ENCODE results near the gene AHNAK.

Gene AHNAK

DNA sequence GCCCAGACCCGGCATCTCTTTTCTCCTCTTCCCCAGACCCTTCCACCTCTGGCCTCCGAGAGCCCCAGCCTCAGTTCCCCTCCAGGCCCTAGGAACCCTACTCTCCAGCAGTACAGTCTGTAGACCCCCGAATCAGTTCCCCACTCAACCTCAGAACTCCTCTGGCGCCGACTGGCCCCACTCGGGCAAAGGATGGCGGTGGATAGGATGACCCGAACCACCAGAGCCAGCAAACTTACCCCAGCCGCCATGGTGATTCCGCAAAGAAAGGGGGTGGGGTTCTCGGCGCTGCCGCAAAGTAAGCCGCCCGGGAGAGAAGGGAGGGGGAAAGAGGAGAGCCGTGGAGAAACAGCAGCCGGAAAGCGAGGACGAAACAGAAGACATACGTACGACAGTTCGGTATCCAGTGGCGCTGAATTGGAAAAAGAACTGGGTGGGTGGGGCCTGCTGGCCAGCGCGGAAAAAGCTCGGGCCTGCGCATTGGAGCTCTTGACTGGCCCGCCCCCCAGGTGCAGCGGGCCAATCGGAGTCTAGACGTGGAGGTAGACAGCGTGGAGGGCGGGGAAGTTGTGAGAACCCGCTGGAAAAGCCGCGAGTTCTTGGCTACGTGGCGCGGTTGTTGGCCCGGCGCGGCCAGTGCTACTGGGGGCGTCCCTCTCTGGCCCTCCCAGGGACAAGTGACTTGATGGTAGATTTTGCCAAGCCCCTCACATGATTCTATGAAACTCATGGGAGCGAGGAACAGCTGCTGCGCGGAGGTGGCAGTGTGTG is 27.2 kb upstream of the AHNAK start, which contains the start of gene EEF1G:
Gene EEF1G (minus strand): TSS at position 300 of the 771 bp plus-strand sequence. CDS start 49 bp downstream, at position 251.
- TF ChIP-seq, protein P1, sequence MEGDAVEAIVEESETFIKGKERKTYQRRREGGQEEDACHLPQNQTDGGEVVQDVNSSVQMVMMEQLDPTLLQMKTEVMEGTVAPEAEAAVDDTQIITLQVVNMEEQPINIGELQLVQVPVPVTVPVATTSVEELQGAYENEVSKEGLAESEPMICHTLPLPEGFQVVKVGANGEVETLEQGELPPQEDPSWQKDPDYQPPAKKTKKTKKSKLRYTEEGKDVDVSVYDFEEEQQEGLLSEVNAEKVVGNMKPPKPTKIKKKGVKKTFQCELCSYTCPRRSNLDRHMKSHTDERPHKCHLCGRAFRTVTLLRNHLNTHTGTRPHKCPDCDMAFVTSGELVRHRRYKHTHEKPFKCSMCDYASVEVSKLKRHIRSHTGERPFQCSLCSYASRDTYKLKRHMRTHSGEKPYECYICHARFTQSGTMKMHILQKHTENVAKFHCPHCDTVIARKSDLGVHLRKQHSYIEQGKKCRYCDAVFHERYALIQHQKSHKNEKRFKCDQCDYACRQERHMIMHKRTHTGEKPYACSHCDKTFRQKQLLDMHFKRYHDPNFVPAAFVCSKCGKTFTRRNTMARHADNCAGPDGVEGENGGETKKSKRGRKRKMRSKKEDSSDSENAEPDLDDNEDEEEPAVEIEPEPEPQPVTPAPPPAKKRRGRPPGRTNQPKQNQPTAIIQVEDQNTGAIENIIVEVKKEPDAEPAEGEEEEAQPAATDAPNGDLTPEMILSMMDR (IDR thresholded peaks at IDR 0.05): no peak

DNA sequence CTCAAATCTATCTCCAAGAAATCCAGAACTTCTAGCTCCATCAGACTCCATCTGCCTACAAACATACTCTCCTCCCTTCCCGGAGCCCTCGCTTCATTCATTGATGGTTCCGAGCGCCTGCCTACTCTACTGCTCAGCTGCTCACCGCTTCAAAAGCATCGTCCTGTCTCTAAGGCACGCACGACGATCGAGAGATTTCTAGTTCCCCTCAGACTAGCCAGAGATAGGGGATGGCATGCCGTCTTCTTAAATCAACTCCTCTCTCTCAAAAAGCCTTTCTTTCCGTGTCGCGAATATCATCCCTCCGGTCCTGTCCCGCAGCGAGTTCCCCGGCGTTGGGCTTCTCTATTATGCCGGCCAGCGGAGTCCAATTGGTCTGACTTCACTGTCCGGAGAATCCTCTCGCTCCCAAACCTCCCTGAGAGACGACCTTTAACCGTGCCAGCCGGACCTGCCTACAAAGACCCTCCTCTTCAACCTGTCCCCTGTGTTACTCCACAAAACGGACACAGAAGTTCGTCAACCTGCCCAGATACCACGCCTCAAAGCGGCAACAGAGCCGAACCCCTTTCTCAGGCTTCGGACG is 26.5 kb upstream of the AHNAK start:
- TF ChIP-seq, protein P1 (IDR thresholded peaks at IDR 0.05): no peak

DNA sequence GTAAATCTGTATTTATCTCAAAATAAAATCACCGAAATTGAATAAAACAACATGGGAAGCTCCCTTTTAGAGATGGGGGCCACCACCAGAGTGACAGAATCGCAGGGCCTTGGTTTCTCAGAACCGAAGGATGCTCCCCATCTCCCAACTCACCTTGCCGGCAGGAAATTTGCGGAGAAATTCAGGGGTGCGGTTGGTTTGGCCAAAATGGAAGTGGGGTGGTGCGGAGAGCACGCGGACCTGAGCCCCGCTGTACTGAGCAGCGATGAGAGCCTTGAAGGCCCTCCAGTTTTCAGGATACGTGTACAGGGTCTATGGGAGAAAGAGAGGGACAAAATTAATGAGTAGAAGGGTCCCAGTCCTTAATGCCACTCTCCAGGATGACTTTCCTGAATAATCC is 25.8 kb upstream of the AHNAK start:
- TF ChIP-seq, protein P1 (IDR thresholded peaks at IDR 0.05): no peak

DNA sequence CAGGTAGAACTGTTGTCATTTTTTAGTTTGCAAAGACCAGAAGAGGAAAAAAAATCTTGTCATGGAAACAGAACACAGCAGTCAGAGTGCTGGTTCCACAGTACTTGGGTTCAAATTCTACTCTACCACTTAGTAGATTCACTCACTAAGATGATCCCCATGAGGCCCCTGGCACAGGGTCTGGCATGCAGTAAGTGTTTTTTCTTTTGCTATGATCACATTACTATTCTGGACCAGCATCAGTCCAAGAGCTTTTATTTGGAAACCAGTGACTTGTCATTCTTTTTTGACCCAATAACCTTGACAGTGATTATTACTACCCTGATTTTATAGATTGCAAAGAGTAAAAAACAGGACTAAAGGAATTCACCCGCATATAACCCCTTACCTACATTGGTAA is 23.0 kb upstream of the AHNAK start:
- TF ChIP-seq, protein P1 (IDR thresholded peaks at IDR 0.05): no peak

DNA sequence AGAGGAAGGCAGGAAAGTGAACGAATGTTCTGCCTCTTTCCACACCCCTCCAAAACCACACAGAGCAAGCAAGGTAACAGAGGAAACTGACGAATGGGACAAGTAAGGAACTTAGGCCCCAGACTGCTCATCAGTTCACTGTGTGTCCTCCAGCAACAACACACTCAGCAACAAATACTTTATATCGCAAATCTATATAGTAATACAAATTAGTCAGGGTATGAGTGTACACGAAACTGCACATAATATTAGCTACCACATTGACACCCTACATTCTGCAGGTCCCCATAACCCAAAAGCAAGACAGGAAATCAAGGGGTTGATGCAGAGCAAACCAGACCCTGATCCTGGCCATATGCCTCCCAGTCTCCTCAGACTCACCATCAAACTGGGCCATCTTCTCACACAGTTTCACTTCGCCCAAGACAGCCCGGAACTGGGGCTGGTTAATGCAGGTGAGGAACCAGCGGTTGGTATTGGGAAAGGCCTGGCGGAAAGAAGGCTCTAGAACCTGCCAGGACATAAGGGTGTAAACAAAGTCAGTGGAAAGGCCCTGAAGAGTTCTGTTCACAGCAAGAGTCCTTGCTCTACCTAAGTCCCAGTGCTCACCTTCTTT is 20.5 kb upstream of the AHNAK start:
- TF ChIP-seq, protein P1 (IDR thresholded peaks at IDR 0.05): no peak

DNA sequence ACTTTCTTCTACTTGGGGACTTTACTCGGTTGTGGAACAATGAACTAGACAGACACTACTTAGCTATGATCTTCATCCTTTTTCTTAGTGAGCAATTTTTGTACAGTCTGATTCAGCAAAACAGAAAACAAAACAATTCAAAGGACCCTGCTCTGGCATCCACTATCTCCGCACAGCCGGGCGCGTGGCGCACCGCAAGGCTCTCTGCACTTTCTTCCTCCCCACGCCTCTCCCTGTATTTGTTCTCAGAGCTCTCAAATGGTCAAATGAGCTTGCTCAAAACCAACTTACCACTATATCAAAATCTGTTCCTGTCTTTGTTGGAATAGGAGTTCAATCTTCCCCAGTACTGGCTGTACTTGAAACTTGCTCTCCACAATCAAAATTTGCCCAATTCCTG is 19.6 kb upstream of the AHNAK start:
- TF ChIP-seq, protein P1 (IDR thresholded peaks at IDR 0.05): no peak

DNA sequence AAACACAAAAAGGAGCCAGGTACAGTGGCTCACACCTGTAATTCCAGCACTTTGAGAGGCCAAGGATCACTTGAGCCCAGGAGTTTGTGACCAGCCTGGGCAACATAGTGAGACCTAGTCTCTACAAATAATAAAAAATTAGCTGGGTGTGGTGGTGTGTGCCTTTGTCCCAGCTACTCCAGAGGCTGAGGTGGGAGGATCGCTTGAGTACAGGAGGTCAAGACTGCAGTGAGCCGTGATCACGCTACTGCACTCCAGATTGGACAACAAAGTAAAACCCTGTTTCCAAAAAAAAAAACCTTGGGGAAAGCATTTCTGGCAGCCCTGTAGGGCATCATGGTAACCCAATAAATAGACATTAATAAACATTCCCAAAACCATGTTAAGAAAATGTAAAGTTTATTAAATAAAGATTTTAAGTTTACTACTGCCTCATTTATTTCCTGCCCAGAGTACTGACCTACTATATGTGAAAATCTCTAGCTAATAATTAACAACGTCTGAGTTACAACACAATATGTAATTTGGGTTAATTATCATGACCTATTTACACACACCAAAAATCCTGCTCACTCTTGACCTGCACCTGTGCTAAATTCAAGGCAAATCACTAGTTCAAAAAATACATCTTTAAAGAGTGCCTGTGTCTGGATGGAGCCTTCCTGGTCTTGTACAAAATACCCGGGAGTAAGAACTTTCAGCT is 18.6 kb upstream of the AHNAK start:
- TF ChIP-seq, protein P1 (IDR thresholded peaks at IDR 0.05): no peak
